ENCODE measurements around the gene PM20D2.
A peak's percentile ranks its signal among the peaks of the same experiment; 100 is the strongest.

The PM20D2 gene

DNA sequence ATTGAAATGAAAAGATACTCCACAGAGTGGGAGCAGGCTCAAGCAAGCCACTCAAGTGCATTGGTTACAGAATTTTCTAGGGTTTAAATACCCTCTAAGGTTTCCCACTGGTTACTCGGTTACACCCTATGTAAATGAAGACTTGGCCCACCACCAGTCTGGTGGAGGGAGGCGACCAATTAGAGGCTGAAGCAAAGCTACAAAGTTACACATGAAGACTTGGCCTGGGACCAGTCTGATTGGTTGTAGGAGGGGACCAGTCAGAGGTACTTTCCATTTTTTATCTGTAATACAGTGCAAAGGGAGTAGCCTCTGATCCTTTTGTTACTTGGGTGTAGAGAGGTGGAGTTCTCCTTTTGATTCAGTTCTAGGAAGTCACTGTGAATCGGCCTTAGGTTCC lies 35.6 kb upstream of the PM20D2 start:
- no peak overlapping the region for H2AFZ ChIP-seq (ENCODE audit: low read length)
- no peaks in the 10 kb centered on the region for H4K20me1 ChIP-seq (ENCODE audit: insufficient read depth, low read length)
- H3K4me3 ChIP-seq (ENCODE audit: low read depth, low read length, poor library complexity, severe bottlenecking) = no peak overlapping the region
- no peak overlapping the region for H3K4me2 ChIP-seq (ENCODE audit: low read length)
- no peaks in the 10 kb centered on the region for H3K79me2 ChIP-seq (ENCODE audit: insufficient read depth, low read length)
- no peaks in the 10 kb centered on the region for H3K9me2 ChIP-seq (ENCODE audit: low read depth, low read length)
- no peak for TF ChIP-seq CTCF (IDR thresholded peaks at IDR 0.05; ENCODE audit: low read length)
- no peak for TF ChIP-seq EZH2 (IDR thresholded peaks at IDR 0.05; ENCODE audit: borderline replicate concordance, low read length)
- H3K27ac ChIP-seq (ENCODE audit: low read depth, low read length, poor library complexity, severe bottlenecking) = no peak overlapping the region
- H3K4me1 ChIP-seq (ENCODE audit: insufficient read depth, low read length, severe bottlenecking) = no peaks in the 10 kb centered on the region
- H3F3A ChIP-seq (ENCODE audit: insufficient read depth, low read length) = no peaks in the 10 kb centered on the region
- no peak overlapping the region for H3K9ac ChIP-seq (ENCODE audit: low read length)
- no peaks in the 10 kb centered on the region for H3K9me3 ChIP-seq (ENCODE audit: low read length)
- no peaks in the 10 kb centered on the region for H3K36me3 ChIP-seq (ENCODE audit: insufficient read depth, low read length)
- H3K27me3 ChIP-seq (ENCODE audit: insufficient read depth, low read length) = no peaks in the 10 kb centered on the region

DNA sequence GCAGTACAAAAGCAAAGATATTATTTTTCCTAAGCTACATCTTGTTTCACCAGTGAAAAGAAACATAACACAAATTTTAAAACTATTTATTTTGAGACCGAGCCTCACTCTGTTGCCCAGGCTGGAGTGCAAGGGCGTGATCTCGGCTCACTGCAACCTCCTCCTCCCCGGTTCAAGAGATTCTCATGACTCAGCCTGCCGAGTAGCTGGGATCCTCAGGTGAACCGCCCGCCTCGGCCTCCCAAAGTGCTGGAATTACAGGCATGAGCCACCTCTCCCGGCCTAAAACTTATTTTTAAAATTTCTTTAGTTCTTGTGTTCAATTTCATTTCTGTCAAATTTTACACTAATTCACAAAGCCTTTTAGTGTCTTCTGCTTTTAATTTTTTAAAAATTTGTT lies 33.9 kb upstream of the PM20D2 start:
- no peaks in the 10 kb centered on the region for H3K36me3 ChIP-seq (ENCODE audit: insufficient read depth, low read length)
- no peak for TF ChIP-seq EZH2 (IDR thresholded peaks at IDR 0.05; ENCODE audit: borderline replicate concordance, low read length)
- no peak for TF ChIP-seq CTCF (IDR thresholded peaks at IDR 0.05; ENCODE audit: low read length)
- H3F3A ChIP-seq (ENCODE audit: insufficient read depth, low read length) = no peaks in the 10 kb centered on the region
- no peak overlapping the region for H2AFZ ChIP-seq (ENCODE audit: low read length)
- no peak overlapping the region for H3K4me2 ChIP-seq (ENCODE audit: low read length)
- peaks cover 1% of the 10 kb centered on the region for H3K4me1 ChIP-seq (ENCODE audit: insufficient read depth, low read length, severe bottlenecking)
- H3K9ac ChIP-seq (ENCODE audit: low read length) = no peak overlapping the region
- no peaks in the 10 kb centered on the region; the same call in 1 of the 2 replicates for H3K27me3 ChIP-seq (ENCODE audit: insufficient read depth, low read length)
- H3K4me3 ChIP-seq (ENCODE audit: low read depth, low read length, poor library complexity, severe bottlenecking) = no peak overlapping the region
- no peaks in the 10 kb centered on the region for H3K79me2 ChIP-seq (ENCODE audit: insufficient read depth, low read length)
- no peaks in the 10 kb centered on the region for H3K9me2 ChIP-seq (ENCODE audit: low read depth, low read length)
- H3K27ac ChIP-seq (ENCODE audit: low read depth, low read length, poor library complexity, severe bottlenecking) = no peak overlapping the region
- H4K20me1 ChIP-seq (ENCODE audit: insufficient read depth, low read length) = no peaks in the 10 kb centered on the region
- no peaks in the 10 kb centered on the region for H3K9me3 ChIP-seq (ENCODE audit: low read length)

GRCh38 chr6:89116702-89117101 lies 29.2 kb upstream of the PM20D2 start:
- no peak overlapping the region for H3K27ac ChIP-seq (ENCODE audit: low read depth, low read length, poor library complexity, severe bottlenecking)
- H2AFZ ChIP-seq (ENCODE audit: low read length) = no peak overlapping the region
- H3K27me3 ChIP-seq (ENCODE audit: insufficient read depth, low read length) = no peaks in the 10 kb centered on the region; the same call in 1 of the 2 replicates
- H3K4me2 ChIP-seq (ENCODE audit: low read length) = peak overlapping the region; percentile 62
- no peaks in the 10 kb centered on the region for H3K9me3 ChIP-seq (ENCODE audit: low read length)
- H3F3A ChIP-seq (ENCODE audit: insufficient read depth, low read length) = no peaks in the 10 kb centered on the region
- no peaks in the 10 kb centered on the region; the same call in 1 of the 2 replicates for H3K36me3 ChIP-seq (ENCODE audit: insufficient read depth, low read length)
- H3K9ac ChIP-seq (ENCODE audit: low read length) = no peak overlapping the region; the same call in 1 of the 2 replicates
- H3K9me2 ChIP-seq (ENCODE audit: low read depth, low read length) = no peaks in the 10 kb centered on the region
- H3K79me2 ChIP-seq (ENCODE audit: insufficient read depth, low read length) = no peaks in the 10 kb centered on the region
- H3K4me1 ChIP-seq (ENCODE audit: insufficient read depth, low read length, severe bottlenecking) = peaks cover 6% of the 10 kb centered on the region
- H4K20me1 ChIP-seq (ENCODE audit: insufficient read depth, low read length) = no peaks in the 10 kb centered on the region
- peak overlapping the region; percentile 53 for H3K4me3 ChIP-seq (ENCODE audit: low read depth, low read length, poor library complexity, severe bottlenecking)
- TF ChIP-seq CTCF (IDR thresholded peaks at IDR 0.05; ENCODE audit: low read length) (no peak), EZH2 (IDR thresholded peaks at IDR 0.05; ENCODE audit: borderline replicate concordance, low read length) (no peak)

Measured in OCI-LY1 (cell line).